Loucy (cell line): ENCODE measurements around the gene SPSB4.

Experiments
- H2AFZ ChIP-seq: fragments of 200-600 bp; sonication (generic); 2 replicates; pipeline ENCODE4 v1.6.0; 2016; ENCODE audit warnings: antibody characterized with exemption, mild to moderate bottlenecking, low read length, moderate library complexity
- H3F3A ChIP-seq: fragments of 200-600 bp; 2 replicates; pipeline ENCODE4 v1.6.0; 2016; ENCODE audit warnings: antibody characterized with exemption, low read depth, mild to moderate bottlenecking
- H3K27me3 ChIP-seq: fragments of 200-600 bp; sonication (generic); 2 replicates; pipeline ENCODE4 v1.6.1; 2014; ENCODE audit warnings: low read length, mild to moderate bottlenecking; ENCODE audit not compliant: insufficient read depth, poor library complexity, severe bottlenecking
- H3K36me3 ChIP-seq: fragments of 200-600 bp; sonication (generic); 2 replicates; pipeline ENCODE4 v1.6.1; 2016; ENCODE audit warnings: low read length; ENCODE audit not compliant: insufficient read depth
- H3K4me1 ChIP-seq: fragments of 200-600 bp; sonication (generic); 2 replicates; pipeline ENCODE4 v1.5.1; 2014; ENCODE audit warnings: low read length, mild to moderate bottlenecking; ENCODE audit not compliant: insufficient read depth, poor library complexity, severe bottlenecking
- H3K4me2 ChIP-seq: fragments of 200-600 bp; sonication (generic); 2 replicates; pipeline ENCODE4 v1.6.0; 2014; ENCODE audit warnings: antibody characterized with exemption, low read length, low read depth, mild to moderate bottlenecking; ENCODE audit not compliant: poor library complexity, severe bottlenecking
- H3K4me3 ChIP-seq: fragments of 200-600 bp; sonication (generic); 2 replicates; pipeline ENCODE4 v1.5.1; 2014; ENCODE audit warnings: low read length, mild to moderate bottlenecking, mixed read lengths; ENCODE audit not compliant: poor library complexity, severe bottlenecking
- H3K79me2 ChIP-seq: fragments of 200-600 bp; sonication (generic); 2 replicates; pipeline ENCODE4 v1.6.1; 2014; ENCODE audit warnings: low read length; ENCODE audit not compliant: insufficient read depth
- H3K9ac ChIP-seq: fragments of 200-600 bp; sonication (generic); 2 replicates; pipeline ENCODE4 v1.6.0; 2014; ENCODE audit warnings: mild to moderate bottlenecking, low read depth, low read length, moderate library complexity; ENCODE audit not compliant: poor library complexity, severe bottlenecking
- H3K9me2 ChIP-seq: fragments of 200-600 bp; sonication (generic); replicated peaks from 2 replicates; pipeline ENCODE4 v1.6.1; 2016; ENCODE audit warnings: low read depth, low read length, mixed read lengths
- H3K9me3 ChIP-seq: fragments of 200-600 bp; sonication (generic); 2 replicates; pipeline ENCODE4 v1.6.1; 2014; ENCODE audit warnings: mild to moderate bottlenecking, antibody characterized with exemption, low read length, low read depth; ENCODE audit not compliant: insufficient read depth
- H4K20me1 ChIP-seq: fragments of 200-600 bp; sonication (generic); 2 replicates; pipeline ENCODE4 v1.6.0; 2014; ENCODE audit warnings: antibody characterized with exemption, low read length, mild to moderate bottlenecking; ENCODE audit not compliant: insufficient read depth, poor library complexity, severe bottlenecking
- CTCF ChIP-seq: fragments of 200-600 bp; sonication (generic); conservative IDR thresholded peaks from 2 replicates; pipeline ENCODE4 v1.5.1; 2014; ENCODE audit warnings: mild to moderate bottlenecking, antibody characterized with exemption, low read length
- EZH2phosphoT487 ChIP-seq: fragments of 200-600 bp; IDR thresholded peaks from 2 replicates; pipeline ENCODE4 v1.6.1; 2018; ENCODE audit warnings: antibody characterized with exemption, mild to moderate bottlenecking, moderate library complexity, borderline replicate concordance

The SPSB4 gene

GRCh38 chr3:141183606-141184005, 132.5 kb downstream of the SPSB4 start:
- Histone ChIP-seq H3K4me3 (no peak overlapping the region), H3K36me3 (no peaks in the 10 kb centered on the region), H3K79me2 (no peaks in the 10 kb centered on the region), H3K27me3 (no peaks in the 10 kb centered on the region), H3F3A (no peaks in the 10 kb centered on the region), H2AFZ (no peak overlapping the region), H3K9me2 (no peaks in the 10 kb centered on the region), H3K9me3 (no peaks in the 10 kb centered on the region), H4K20me1 (no peaks in the 10 kb centered on the region), H3K4me1 (no peaks in the 10 kb centered on the region), H3K4me2 (no peak overlapping the region), H3K9ac (no peak overlapping the region)
- TF ChIP-seq CTCF (no peak), EZH2phosphoT487 (no peak)

- TF ChIP-seq EZH2phosphoT487, result no peak
- TF ChIP-seq CTCF, result no peak
- Histone ChIP-seq H3K9ac (no peak overlapping the region), H3F3A (no peaks in the 10 kb centered on the region), H3K4me3 (no peak overlapping the region), H3K27me3 (no peaks in the 10 kb centered on the region), H3K36me3 (no peaks in the 10 kb centered on the region), H3K9me2 (no peaks in the 10 kb centered on the region), H3K9me3 (no peaks in the 10 kb centered on the region), H4K20me1 (no peaks in the 10 kb centered on the region), H3K79me2 (no peaks in the 10 kb centered on the region), H3K4me1 (no peaks in the 10 kb centered on the region), H3K4me2 (no peak overlapping the region), H2AFZ (no peak overlapping the region)
Measured at GRCh38 chr3:141184430-141184829, 133.3 kb downstream of the SPSB4 start.

- H3K36me3 ChIP-seq, result no peaks in the 10 kb centered on the region
- no peaks in the 10 kb centered on the region for H3K79me2 ChIP-seq
- no peaks in the 10 kb centered on the region for H3F3A ChIP-seq
- H3K9me2 ChIP-seq, result no peaks in the 10 kb centered on the region
- TF ChIP-seq EZH2phosphoT487, result no peak
- no peak for TF ChIP-seq CTCF
- H3K4me1 ChIP-seq, result peaks cover 6% of the 10 kb centered on the region
- peak overlapping the region; percentile 79; the same call in 1 of the 2 replicates for H2AFZ ChIP-seq
- H3K4me2 ChIP-seq, result no peak overlapping the region
- no peaks in the 10 kb centered on the region for H4K20me1 ChIP-seq
- H3K9ac ChIP-seq, result no peak overlapping the region
- no peak overlapping the region for H3K4me3 ChIP-seq
- no peaks in the 10 kb centered on the region for H3K9me3 ChIP-seq
- H3K27me3 ChIP-seq, result no peaks in the 10 kb centered on the region
Measured at GRCh38 chr3:141191097-141191749, 140.1 kb downstream of the SPSB4 start.
